ENCODE data around the gene BPHL. TPM values are rescaled to one million over a fixed set of nuclear protein-coding genes. Genes with fewer than 3 reads are reported as not detected.

Gene BPHL
- total RNA-seq = 10 to 100 TPM; 16.5 to 17.7 TPM

- Histone ChIP-seq H3K27ac (peak within 1 kb of the TSS; percentile 95 to 96), H3K4me1 (replicated peaks) (no peaks in the 10 kb centered on the region), H3K9me3 (no peaks in the 10 kb centered on the region), H3K4me3 (peak within 1 kb of the TSS; percentile 84 to 86), H3K36me3 (no peaks in the 10 kb centered on the region), H3K27me3 (replicated peaks; ENCODE audit: insufficient read depth) (no peaks in the 10 kb centered on the region)
- under 1% methylated on average over 75 of the region's 89 CpGs for WGBS
- TF ChIP-seq POLR2A (IDR thresholded peaks at IDR 0.05) = peak; percentile 87
- no peak for TF ChIP-seq CTCF (IDR thresholded peaks at IDR 0.05)
- peak; percentile 88 for TF ChIP-seq POLR2AphosphoS5 (IDR thresholded peaks at IDR 0.05)
- DNase-seq (ENCODE audit: low spot score) = peak; percentile 96
- intact Hi-C loops (cut with DNase I) = loop anchor here (2.0 kb wide), 1 partner anchor 50 kb away; the partner anchor contains the start of gene RIPK1
Observed at GRCh38 chr6:3118353-3119039, at the start of gene BPHL. TSS of gene BPHL (plus strand) at chr6:3118711. CDS start at chr6:3118741, 30 bp downstream.

GRCh38 chr6:3071568-3071967 lies 46.9 kb upstream of the BPHL start:
- no peak for TF ChIP-seq POLR2A (IDR thresholded peaks at IDR 0.05)
- TF ChIP-seq CTCF (IDR thresholded peaks at IDR 0.05) = no peak
- no peak for TF ChIP-seq POLR2AphosphoS5 (IDR thresholded peaks at IDR 0.05)
- H3K9me3 ChIP-seq = no peaks in the 10 kb centered on the region
- H3K27me3 ChIP-seq (replicated peaks; ENCODE audit: insufficient read depth) = no peaks in the 10 kb centered on the region
- no peak overlapping the region for H3K27ac ChIP-seq
- intact Hi-C loops (cut with DNase I) = no loop called here
- no peak for DNase-seq (ENCODE audit: low spot score)
- no peaks in the 10 kb centered on the region for H3K36me3 ChIP-seq
- WGBS = 80% methylated on average over 2 of the region's 2 CpGs
- no peak overlapping the region for H3K4me3 ChIP-seq
- H3K4me1 ChIP-seq (replicated peaks) = no peaks in the 10 kb centered on the region

DNA sequence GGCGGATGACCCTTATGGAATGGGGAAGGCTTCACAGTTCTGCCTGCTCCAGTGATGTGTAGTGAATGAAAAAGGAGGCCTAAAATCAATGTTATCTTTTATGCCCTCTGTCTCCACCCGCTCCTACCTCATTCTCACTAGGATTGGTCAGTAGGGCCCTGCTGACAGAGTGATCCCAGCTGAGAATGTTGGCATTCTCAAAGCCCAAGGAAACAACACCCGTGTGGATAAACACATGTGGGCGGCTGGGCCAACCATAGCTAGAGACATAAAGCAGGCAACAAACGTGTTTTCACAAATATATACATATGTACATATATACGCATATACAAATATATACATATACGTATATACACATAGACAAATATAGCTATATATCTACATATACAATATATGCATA lies 45.7 kb upstream of the BPHL start:
- TF ChIP-seq POLR2A (IDR thresholded peaks at IDR 0.05) = no peak
- TF ChIP-seq CTCF (IDR thresholded peaks at IDR 0.05) = no peak
- no peak for TF ChIP-seq POLR2AphosphoS5 (IDR thresholded peaks at IDR 0.05)
- WGBS = 83% methylated on average over 7 of the region's 7 CpGs

DNA sequence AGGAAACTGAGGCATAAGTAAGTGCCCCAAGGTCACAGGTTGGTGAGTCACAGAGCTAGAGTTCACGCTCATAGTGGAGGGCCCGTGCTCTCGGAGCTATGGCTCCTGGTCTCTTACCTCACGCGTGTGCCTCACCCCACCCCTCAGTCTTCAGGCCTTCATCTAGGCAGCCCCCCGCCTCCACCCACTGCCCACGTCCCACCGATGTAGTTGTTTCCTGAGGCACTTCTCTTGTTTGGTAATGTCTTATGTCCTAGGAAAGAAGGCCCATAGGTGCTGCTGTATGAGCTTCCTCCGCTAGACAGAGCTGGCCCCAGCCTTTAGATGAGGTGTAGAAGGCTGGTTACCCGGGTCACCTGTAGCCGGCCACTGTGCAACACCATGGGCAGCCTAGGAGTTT lies 45.1 kb upstream of the BPHL start:
- H3K9me3 ChIP-seq = no peaks in the 10 kb centered on the region
- no peak overlapping the region for H3K4me3 ChIP-seq
- 99% methylated on average over 11 of the region's 11 CpGs for WGBS
- peaks cover 7 to 9% of the 10 kb centered on the region in 2 donors for H3K36me3 ChIP-seq
- intact Hi-C loops (cut with DNase I) = no loop called here
- H3K4me1 ChIP-seq (replicated peaks) = no peaks in the 10 kb centered on the region
- H3K27ac ChIP-seq = no peak overlapping the region
- no peaks in the 10 kb centered on the region for H3K27me3 ChIP-seq (replicated peaks; ENCODE audit: insufficient read depth)
- TF ChIP-seq CTCF (IDR thresholded peaks at IDR 0.05) (no peak), POLR2A (IDR thresholded peaks at IDR 0.05) (no peak), POLR2AphosphoS5 (IDR thresholded peaks at IDR 0.05) (no peak)
- DNase-seq (ENCODE audit: low spot score) = no peak

More for the DNA sequence above, 45.7 kb upstream of the BPHL start:
- Histone ChIP-seq H3K27ac (no peak overlapping the region), H3K27me3 (replicated peaks; ENCODE audit: insufficient read depth) (no peaks in the 10 kb centered on the region), H3K4me3 (no peak overlapping the region), H3K36me3 (peaks cover 3% of the 10 kb centered on the region in 2 donors), H3K9me3 (no peaks in the 10 kb centered on the region), H3K4me1 (replicated peaks) (no peaks in the 10 kb centered on the region)
- DNase-seq (ENCODE audit: low spot score) = no peak
- intact Hi-C loops (cut with DNase I) = no loop called here

- no peaks in the 10 kb centered on the region for H3K27me3 ChIP-seq (replicated peaks; ENCODE audit: insufficient read depth)
- no peak overlapping the region for H3K27ac ChIP-seq
- H3K4me1 ChIP-seq (replicated peaks) = no peaks in the 10 kb centered on the region
- WGBS = 15% methylated on average over 4 of the region's 4 CpGs
- TF ChIP-seq POLR2AphosphoS5 (IDR thresholded peaks at IDR 0.05) = no peak
- no peak for TF ChIP-seq POLR2A (IDR thresholded peaks at IDR 0.05)
- TF ChIP-seq CTCF (IDR thresholded peaks at IDR 0.05) = no peak
- no peak for DNase-seq (ENCODE audit: low spot score)
- no peaks in the 10 kb centered on the region for H3K9me3 ChIP-seq
- peaks cover 7 to 14% of the 10 kb centered on the region in 2 donors for H3K36me3 ChIP-seq
- H3K4me3 ChIP-seq = no peak overlapping the region
- intact Hi-C loops (cut with DNase I) = no loop called here
Observed at GRCh38 chr6:3075772-3076113, 42.8 kb upstream of the BPHL start.

All from prostate gland (tissue), 2 donors.